Measurements from ENCODE around the gene EVX2.

The EVX2 gene

GRCh38 chr2:176122052-176122682 is 38.4 kb upstream of the EVX2 start:
- no peak for FAIRE-seq

- FAIRE-seq: no peak
Observed at GRCh38 chr2:176121190-176122051, 37.7 kb upstream of the EVX2 start.

GRCh38 chr2:176120364-176121189 is 36.8 kb upstream of the EVX2 start:
- no peak for FAIRE-seq

GRCh38 chr2:176118601-176119339 is 35.0 kb upstream of the EVX2 start:
- peak; percentile 49 for FAIRE-seq

- FAIRE-seq: no peak
Observed at GRCh38 chr2:176117823-176118371, 34.1 kb upstream of the EVX2 start.

- no peak for FAIRE-seq
Observed at GRCh38 chr2:176117162-176117822, 33.5 kb upstream of the EVX2 start.

GRCh38 chr2:176115883-176116813 is 32.4 kb upstream of the EVX2 start, which contains the start of gene HOXD10:
Gene HOXD10 (plus strand): TSS chr2:176116778. CDS start chr2:176116834, 56 bp downstream.
- FAIRE-seq: no peak

- no peak for FAIRE-seq
Observed at GRCh38 chr2:176114930-176115625, 31.3 kb upstream of the EVX2 start.

- no peak for FAIRE-seq
Observed at GRCh38 chr2:176114120-176114929, 30.6 kb upstream of the EVX2 start.

GRCh38 chr2:176112375-176113302 is 28.9 kb upstream of the EVX2 start:
- FAIRE-seq: no peak

GRCh38 chr2:176111846-176112374 is 28.1 kb upstream of the EVX2 start:
- FAIRE-seq: no peak

GRCh38 chr2:176111309-176111663 is 27.5 kb upstream of the EVX2 start:
- FAIRE-seq: peak; percentile 82

GRCh38 chr2:176110415-176111308 is 26.9 kb upstream of the EVX2 start:
- FAIRE-seq: no peak

- no peak for FAIRE-seq
Observed at GRCh38 chr2:176109946-176110345, 26.2 kb upstream of the EVX2 start.

GRCh38 chr2:176109192-176109901 is 25.6 kb upstream of the EVX2 start:
- no peak for FAIRE-seq

- FAIRE-seq: no peak
Observed at GRCh38 chr2:176107731-176108181, 24.0 kb upstream of the EVX2 start.
